H9 (cell line): Measurements from ENCODE around the gene ANKRD53. TPM values are rescaled to one million over a fixed set of nuclear protein-coding genes. Genes with fewer than 3 reads are reported as not detected.

Source experiments
- DNase-seq: peaks from one replicate; pipeline ENCODE4 v3.0.0-alpha.2; 2017
- H2AFZ ChIP-seq: one replicate; pipeline ENCODE4 v1.6.1; 2013; ENCODE audit warnings: mild to moderate bottlenecking, low read length, control low read depth, moderate library complexity
- H2AK5ac ChIP-seq: 2 replicates; pipeline ENCODE4 v1.6.1; 2013; ENCODE audit warnings: low read length, control low read depth, mixed read lengths; ENCODE audit not compliant: insufficient read length
- H2BK120ac ChIP-seq: one replicate; pipeline ENCODE4 v1.6.1; 2013; ENCODE audit warnings: low read depth, mild to moderate bottlenecking, low read length, control low read depth, inconsistent platforms; ENCODE audit not compliant: poor library complexity, severe bottlenecking
- H2BK12ac ChIP-seq: 2 replicates; pipeline ENCODE4 v1.6.1; 2013; ENCODE audit warnings: low read length, control low read depth, mixed read lengths, low read depth; ENCODE audit not compliant: insufficient read length
- H2BK15ac ChIP-seq: 2 replicates; pipeline ENCODE4 v1.6.1; 2013; ENCODE audit warnings: low read depth, low read length, control low read depth
- H2BK20ac ChIP-seq: one replicate; pipeline ENCODE4 v1.6.1; 2013; ENCODE audit warnings: low read depth, mild to moderate bottlenecking, low read length, control low read depth, inconsistent platforms; ENCODE audit not compliant: poor library complexity, severe bottlenecking
- H2BK5ac ChIP-seq: 2 replicates; pipeline ENCODE4 v1.6.1; 2013; ENCODE audit warnings: low read length, control low read depth, mixed read lengths; ENCODE audit not compliant: insufficient read length
- H3K14ac ChIP-seq: 2 replicates; pipeline ENCODE4 v1.6.1; 2013; ENCODE audit warnings: low read length, control low read depth; ENCODE audit not compliant: insufficient read depth
- H3K18ac ChIP-seq: 2 replicates; pipeline ENCODE4 v1.6.1; 2013; ENCODE audit warnings: low read depth, mild to moderate bottlenecking, mixed read lengths, low read length, control low read depth; ENCODE audit not compliant: insufficient read length
- H3K23ac ChIP-seq: 2 replicates; pipeline ENCODE4 v1.6.1; 2013; ENCODE audit warnings: low read length, control low read depth, mixed read lengths, low read depth; ENCODE audit not compliant: insufficient read length
- H3K23me2 ChIP-seq: 2 replicates; pipeline ENCODE4 v1.6.1; 2013; ENCODE audit warnings: low read depth, mild to moderate bottlenecking, mixed read lengths, low read length, control low read depth; ENCODE audit not compliant: insufficient read length, poor library complexity, severe bottlenecking
- H3K27ac ChIP-seq: 2 replicates; pipeline ENCODE4 v1.5.1; 2013; ENCODE audit warnings: low read length, control low read depth, mixed read lengths, low read depth; ENCODE audit not compliant: insufficient read length
- H3K27me3 ChIP-seq: 2 replicates; pipeline ENCODE4 v1.6.1; 2013; ENCODE audit warnings: low read length, control low read depth, inconsistent platforms; ENCODE audit not compliant: insufficient read depth
- H3K4ac ChIP-seq: 2 replicates; pipeline ENCODE4 v1.6.1; 2013; ENCODE audit warnings: low read depth, mild to moderate bottlenecking, control low read depth, inconsistent platforms, low read length, moderate library complexity
- H3K4me1 ChIP-seq: 2 replicates; pipeline ENCODE4 v1.6.1; 2013; ENCODE audit warnings: low read length, control low read depth, inconsistent platforms; ENCODE audit not compliant: insufficient read depth
- H3K4me2 ChIP-seq: 2 replicates; pipeline ENCODE4 v1.6.1; 2013; ENCODE audit warnings: low read length, control low read depth, mixed read lengths; ENCODE audit not compliant: insufficient read length, insufficient read depth
- H3K56ac ChIP-seq: 2 replicates; pipeline ENCODE4 v1.6.1; 2013; ENCODE audit warnings: low read depth, mild to moderate bottlenecking, mixed read lengths, low read length, control low read depth; ENCODE audit not compliant: insufficient read length
- H3K79me1 ChIP-seq: 2 replicates; pipeline ENCODE4 v1.6.1; 2013; ENCODE audit warnings: low read depth, mild to moderate bottlenecking, moderate library complexity, low read length, control low read depth, inconsistent platforms; ENCODE audit not compliant: insufficient read depth, poor library complexity, severe bottlenecking
- H3K79me2 ChIP-seq: 2 replicates; pipeline ENCODE4 v1.6.1; 2013; ENCODE audit warnings: low read length, control low read depth, inconsistent platforms; ENCODE audit not compliant: insufficient read depth
- H3K9ac ChIP-seq: 2 replicates; pipeline ENCODE4 v1.6.1; 2013; ENCODE audit warnings: low read length, control low read depth, mixed read lengths; ENCODE audit not compliant: insufficient read length; ENCODE audit errors: extremely low read depth
- H3K9me3 ChIP-seq: one replicate; pipeline ENCODE4 v1.6.1; 2013; ENCODE audit warnings: low read depth, low read length, inconsistent platforms; ENCODE audit not compliant: control insufficient read depth
- H3T11ph ChIP-seq: one replicate; pipeline ENCODE4 v1.6.1; 2013; ENCODE audit warnings: mild to moderate bottlenecking, low read length, control low read depth, inconsistent platforms
- H4K20me1 ChIP-seq: one replicate; pipeline ENCODE4 v1.6.1; 2013; ENCODE audit not compliant: control insufficient read depth, insufficient read length, insufficient read depth
- H4K5ac ChIP-seq: 2 replicates; pipeline ENCODE4 v1.6.1; 2013; ENCODE audit warnings: low read depth, mild to moderate bottlenecking, mixed read lengths, low read length, control low read depth; ENCODE audit not compliant: insufficient read length
- H4K8ac ChIP-seq: replicated peaks from 2 replicates; pipeline ENCODE4 v1.6.1; 2013; ENCODE audit warnings: low read length, control low read depth, mixed read lengths, low read depth; ENCODE audit not compliant: insufficient read length
- H4K91ac ChIP-seq: 2 replicates; pipeline ENCODE4 v1.6.1; 2013; ENCODE audit warnings: low read depth, mild to moderate bottlenecking, moderate library complexity, mixed read lengths, low read length, control low read depth; ENCODE audit not compliant: insufficient read length
- H3K27ac Mint-ChIP-seq, 3 experiments: 2 replicates in 2 of 3; 3 replicates in 1 of 3; pipeline ENCODE4 v1.8.0; 2020 to 2021; ENCODE audit warnings: mixed read lengths in 3 of 3, mild to moderate bottlenecking in 1 of 3, moderate library complexity in 1 of 3
- H3K27me3 Mint-ChIP-seq: 2 replicates; pipeline ENCODE4 v1.8.0; 2021; ENCODE audit warnings: low read depth, mild to moderate bottlenecking, moderate library complexity, mixed read lengths
- H3K36me3 Mint-ChIP-seq, 3 experiments: 2 replicates in 2 of 3; 3 replicates in 1 of 3; pipeline ENCODE4 v1.8.0; 2020 to 2021; ENCODE audit warnings: low read depth in 3 of 3, mixed read lengths in 3 of 3; ENCODE audit not compliant: insufficient read depth in 1 of 3
- H3K4me1 Mint-ChIP-seq, 2 experiments: 2 replicates each; pipeline ENCODE4 v1.8.0; 2020; ENCODE audit warnings: mixed read lengths in 2 of 2
- H3K4me3 Mint-ChIP-seq, 2 experiments: 2 replicates in 1 of 2; 3 replicates in 1 of 2; pipeline ENCODE4 v1.8.0; 2020 to 2021; ENCODE audit warnings: mild to moderate bottlenecking in 2 of 2, mixed read lengths in 2 of 2, moderate library complexity in 1 of 2
- H3K9me3 Mint-ChIP-seq, 2 experiments: 2 replicates in 1 of 2; 3 replicates in 1 of 2; pipeline ENCODE4 v1.8.0; 2020; ENCODE audit warnings: mild to moderate bottlenecking in 2 of 2, mixed read lengths in 2 of 2, moderate library complexity in 1 of 2
- CTCF ChIP-seq: fragments of 200-600 bp; sonication (generic); conservative IDR thresholded peaks from 3 replicates; pipeline ENCODE4 v1.8.0; 2021; ENCODE audit warnings: antibody characterized with exemption, mild to moderate bottlenecking
- WGBS: extraction: QIAGEN DNeasy Blood & Tissue Kit; methylation state at CpG from one replicate; pipeline ENCODE4 v1.1.7; 2013; ENCODE audit warnings: missing lambda C conversion rate, low lambda C conversion rate, mixed read lengths; ENCODE audit not compliant: insufficient read length; ENCODE audit errors: extremely low coverage; 5-methylcytosine and 5-hydroxymethylcytosine counted together
- total RNA-seq: library from RNA; stranded (reverse); gene quantifications from 2 replicates; pipeline ENCODE4 v1.2.1, GENCODE V29; 2021

ANKRD53 gene
- total RNA-seq, 1 experiment from 2014 or later: 0.28 TPM

DNA sequence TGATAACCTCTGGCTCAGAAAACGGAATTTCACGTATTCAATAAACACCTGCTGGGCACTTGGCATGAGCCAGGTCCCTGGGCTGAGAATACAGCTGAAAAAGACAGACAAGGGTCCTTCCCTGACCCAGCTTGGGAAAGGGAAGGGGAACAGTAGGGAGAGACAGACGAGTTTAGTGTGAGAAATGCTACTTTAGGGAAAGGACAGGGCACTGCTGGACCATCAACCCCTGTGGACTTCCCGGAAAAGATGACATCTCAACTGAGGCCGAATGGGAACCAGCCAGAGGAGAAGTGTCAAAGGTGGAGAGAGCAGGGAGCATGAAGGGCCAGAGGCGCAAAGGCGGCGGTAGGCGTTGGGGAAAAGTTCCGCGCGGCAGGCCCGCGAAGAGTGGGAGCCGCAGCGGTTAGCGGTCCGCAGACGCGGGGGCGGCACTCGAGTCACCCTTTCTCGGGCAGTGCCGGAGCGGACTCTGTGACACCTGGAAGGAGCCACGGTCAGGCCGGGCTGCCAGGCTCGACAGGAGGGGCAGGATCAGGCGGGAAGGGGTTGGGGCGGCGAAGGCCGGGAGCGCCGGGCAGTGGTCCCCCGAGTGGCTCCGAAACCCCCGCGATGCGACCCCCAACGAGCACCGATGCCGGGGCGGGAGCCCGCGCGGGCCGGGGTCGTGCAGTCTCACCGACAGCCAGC, 15.7 kb downstream of the ANKRD53 start:
- Histone ChIP-seq H3K4me1 (no peaks in the 10 kb centered on the region), H3K27ac (no peak overlapping the region), H4K5ac (no peak overlapping the region), H3K27me3 (no peaks in the 10 kb centered on the region), H3T11ph (no peak overlapping the region), H3K79me2 (0 out of 2 replicates have a peak, but pooled peaks cover 3% of the 10 kb centered on the region), H3K23me2 (peaks cover 13% of the 10 kb centered on the region), H3K4me2 (peak overlapping the region; percentile 82), H2AK5ac (no peak overlapping the region), H3K56ac (no peak overlapping the region), H2BK5ac (no peak overlapping the region), H4K20me1 (no peaks in the 10 kb centered on the region), H4K8ac (no peak overlapping the region), H3K4ac (no peak overlapping the region), H3K14ac (no peak overlapping the region), H2BK120ac (no peak overlapping the region), H4K91ac (no peak overlapping the region), H3K23ac (no peak overlapping the region), H2BK15ac (no peak overlapping the region), H3K18ac (no peak overlapping the region), H3K79me1 (no peaks in the 10 kb centered on the region), H3K9ac (peak overlapping the region; percentile 49), H2AFZ (no peak overlapping the region), H2BK20ac (no peak overlapping the region), H3K9me3 (no peaks in the 10 kb centered on the region), H2BK12ac (no peak overlapping the region)
- no peak for TF ChIP-seq CTCF
- WGBS: no CpG with 5 or more reads among the region's 49 CpGs
- no peak for DNase-seq
- Mint-ChIP-seq H3K27me3 (peaks cover 18% of the 10 kb centered on the region), H3K4me1 (peaks cover 12% of the 10 kb centered on the region in 2 experiments), H3K4me3 (peak overlapping the region; percentile 95 to 96), H3K9me3 (no peaks in the 10 kb centered on the region), H3K36me3 (peaks cover 3 to 10% (median 9%) of the 10 kb centered on the region in 3 experiments; a peak in 5 of 7 replicates), H3K27ac (0 out of 7 replicates have a peak overlapping the region, but pooled peaks of 1 of the 3 experiments have one; percentile 63)
